DOHH2 (cell line): Measurements from ENCODE around the gene MAST3.

Source experiments
- CTCF ChIP-seq: fragments of 200-600 bp; sonication (generic); IDR thresholded peaks from one replicate; pipeline ENCODE4 v1.5.1; 2014; ENCODE audit warnings: antibody characterized with exemption, mild to moderate bottlenecking, low read depth, low read length; ENCODE audit not compliant: poor library complexity, severe bottlenecking
- EZH2phosphoT487 ChIP-seq: fragments of 200-600 bp; sonication (generic); IDR thresholded peaks from 2 replicates; pipeline ENCODE4 v1.6.1; 2017; ENCODE audit warnings: borderline replicate concordance, mild to moderate bottlenecking, antibody characterized with exemption, low read length, moderate library complexity, mixed read lengths

- TF ChIP-seq CTCF, result peak; percentile 96
- no peak for TF ChIP-seq EZH2phosphoT487
Observed at GRCh38 chr19:18152442-18152816, 54.9 kb downstream of the MAST3 start.
